Activated CD8-positive, alpha-beta memory T cell treated with anti-CD3 and anti-CD28 coated beads for 36 hours (primary cell): ENCODE results near the gene DCAF8. TPM values are rescaled to one million over a fixed set of nuclear protein-coding genes. Genes with fewer than 3 reads are reported as not detected.

ENCODE experiments used
- CTCF ChIA-PET: fragments of 350-600 bp; sonication (Branson Sonifier 250); formaldehyde crosslinking; loops from one replicate; lab custom pipeline; 2021; ENCODE audit warnings: antibody characterized with exemption; lab: Charles Lee
- POLR2A ChIA-PET: fragments of 350-600 bp; sonication (Branson Sonifier 250); formaldehyde crosslinking; loops from one replicate; lab custom pipeline; 2021; ENCODE audit warnings: antibody characterized with exemption; lab: Charles Lee
- total RNA-seq, 2 experiments: library from RNA; stranded (reverse); gene quantifications; one replicate each; pipeline ENCODE4 v1.2.3, GENCODE V29; 2021

DCAF8 gene
- total RNA-seq, 2 experiments from 2014 or later: 96.7 to 99.1 TPM

- CTCF ChIA-PET: interaction anchor here (1.3 kb wide), 1 partner anchor 18 kb away, joined by 3 read pairs; no protein-coding TSS in a partner anchor
- POLR2A ChIA-PET: interaction anchor here (0.7 kb wide), 1 partner anchor 8 kb away, joined by 3 read pairs; no protein-coding TSS in a partner anchor
These were observed 51.1 kb downstream of the DCAF8 start for GRCh38 chr1:160211046-160211790.

- ChIA-PET CTCF (no interaction called here), POLR2A (no interaction called here)
These were observed 51.8 kb downstream of the DCAF8 start for GRCh38 chr1:160210561-160210960.

GRCh38 chr1:160209321-160210046 lies 52.9 kb downstream of the DCAF8 start:
- ChIA-PET CTCF (interaction anchor here (0.6 to 2.6 kb wide), 3 partner anchors 17 to 79 kb away, joined by 3 to 11 read pairs (median 3); no protein-coding TSS in a partner anchor), POLR2A (interaction anchor here (2.4 kb wide), 1 partner anchor 75 kb away, joined by 7 read pairs; the partner anchor contains the start of gene PEX19)

- ChIA-PET CTCF (interaction anchor here (1.2 to 2.6 kb wide), 2 partner anchors 16 to 43 kb away, joined by 3 to 11 read pairs; no protein-coding TSS in a partner anchor), POLR2A (interaction anchor here (2.4 kb wide), 1 partner anchor 76 kb away, joined by 7 read pairs; the partner anchor contains the start of gene PEX19)
These were observed 53.6 kb downstream of the DCAF8 start for GRCh38 chr1:160208557-160209320.

- CTCF ChIA-PET: interaction anchor here (1.2 to 2.6 kb wide), 2 partner anchors 15 to 44 kb away, joined by 3 to 11 read pairs; no protein-coding TSS in a partner anchor
- POLR2A ChIA-PET: interaction anchor here (0.7 to 2.4 kb wide), 2 partner anchors 77 to 81 kb away, joined by 3 to 7 read pairs; partner anchors contain the start of gene PEX19
These were observed 54.4 kb downstream of the DCAF8 start for GRCh38 chr1:160207771-160208556.

- ChIA-PET CTCF (interaction anchor here (1.7 to 2.6 kb wide), 2 partner anchors 14 to 15 kb away, joined by 3 to 11 read pairs; no protein-coding TSS in a partner anchor), POLR2A (interaction anchor here (0.7 to 2.4 kb wide), 2 partner anchors 78 to 82 kb away, joined by 3 to 7 read pairs; partner anchors contain the start of gene PEX19)
These were observed 55.2 kb downstream of the DCAF8 start for GRCh38 chr1:160207118-160207650.

- CTCF ChIA-PET: interaction anchor here (0.6 to 1.7 kb wide), 3 partner anchors 13 to 85 kb away, joined by 3 to 4 read pairs (median 3); no protein-coding TSS in a partner anchor
These were observed 55.8 kb downstream of the DCAF8 start for GRCh38 chr1:160206421-160207117.

GRCh38 chr1:160206036-160206389 lies 56.3 kb downstream of the DCAF8 start:
- ChIA-PET POLR2A (interaction anchor here (0.6 kb wide), 1 partner anchor 83 kb away, joined by 4 read pairs; no protein-coding TSS in a partner anchor), CTCF (interaction anchor here (0.6 to 1.7 kb wide), 3 partner anchors 13 to 86 kb away, joined by 3 to 4 read pairs (median 3); no protein-coding TSS in a partner anchor)

More at GRCh38 chr1:160206421-160207117, 55.8 kb downstream of the DCAF8 start:
- POLR2A ChIA-PET: interaction anchor here (0.6 to 2.4 kb wide), 2 partner anchors 78 to 82 kb away, joined by 4 to 7 read pairs; partner anchors contain the start of gene PEX19

GRCh38 chr1:160205242-160206035 lies 56.9 kb downstream of the DCAF8 start, which contains the start of gene PEA15:
Gene PEA15, plus strand, starts transcription at chr1:160205384. Its CDS starts 6,161 bp downstream, at chr1:160211545.
- ChIA-PET CTCF (interaction anchor here (0.6 to 1.7 kb wide), 4 partner anchors 12 to 281 kb away, joined by 3 to 5 read pairs (median 3); partner anchors contain the start of gene IGSF8), POLR2A (no interaction called here)

- POLR2A ChIA-PET: no interaction called here
These were observed 57.7 kb downstream of the DCAF8 start for GRCh38 chr1:160204526-160205241.

GRCh38 chr1:160200786-160201185 lies 61.6 kb downstream of the DCAF8 start:
- POLR2A ChIA-PET: no interaction called here
- CTCF ChIA-PET: interaction anchor here (1.3 to 1.5 kb wide), 2 partner anchors 8 to 32 kb away, joined by 3 to 8 read pairs; no protein-coding TSS in a partner anchor

More at GRCh38 chr1:160204526-160205241, 57.7 kb downstream of the DCAF8 start:
- CTCF ChIA-PET: interaction anchor here (0.6 to 1.7 kb wide), 3 partner anchors 86 to 280 kb away, joined by 3 to 5 read pairs (median 4); partner anchors contain the start of gene IGSF8

GRCh38 chr1:160197231-160197630 lies 65.1 kb downstream of the DCAF8 start:
- ChIA-PET POLR2A (no interaction called here), CTCF (interaction anchor here (1.2 kb wide), 1 partner anchor 92 kb away, joined by 3 read pairs; no protein-coding TSS in a partner anchor)

GRCh38 chr1:160196143-160196542 lies 66.2 kb downstream of the DCAF8 start:
- ChIA-PET POLR2A (no interaction called here), CTCF (interaction anchor here (0.7 to 2.2 kb wide), 2 partner anchors 96 to 141 kb away, joined by 3 to 13 read pairs; no protein-coding TSS in a partner anchor)

GRCh38 chr1:160194737-160195059 lies 67.7 kb downstream of the DCAF8 start:
- POLR2A ChIA-PET: no interaction called here
- CTCF ChIA-PET: interaction anchor here (1.1 to 2.2 kb wide), 2 partner anchors 57 to 97 kb away, joined by 4 to 13 read pairs; no protein-coding TSS in a partner anchor
